ENCODE data around the gene CLCN4.

- TF ChIP-seq CTCF (IDR thresholded peaks at IDR 0.05) (no peak), POLR2A (IDR thresholded peaks at IDR 0.05) (no peak)
These were observed 27.5 kb upstream of the CLCN4 start for GRCh38 chrX:10129229-10129628.

Measured in adrenal gland (tissue), 5 donors.